B cell (primary cell): ENCODE results near the gene MRPL36. TPM values are rescaled to one million over a fixed set of nuclear protein-coding genes. Genes with fewer than 3 reads are reported as not detected.

Experiments
- ATAC-seq: fragments of 200-7000 bp; cut with Tn5 transposase; one replicate; pipeline ENCODE4 v1.10.0; 2021; ENCODE audit warnings: low read depth, mild to moderate bottlenecking, moderate number of reproducible peaks, moderate library complexity
- CTCF ChIA-PET: fragments of 350-600 bp; sonication (Branson Sonifier 250); formaldehyde crosslinking; loops from one replicate; lab custom pipeline; 2021; ENCODE audit warnings: antibody characterized with exemption, inconsistent platforms; lab: Charles Lee
- POLR2A ChIA-PET: fragments of 350-600 bp; sonication (Branson Sonifier 250); formaldehyde crosslinking; loops from one replicate; lab custom pipeline; 2021; ENCODE audit warnings: antibody characterized with exemption; lab: Charles Lee
- DNase-seq: peaks from one replicate; pipeline ENCODE4 v3.0.0; 2013
- H2AFZ ChIP-seq: 2 replicates; pipeline ENCODE4 v1.6.1; 2012; ENCODE audit warnings: mild to moderate bottlenecking, low read depth, low read length; ENCODE audit not compliant: insufficient read depth, poor library complexity, severe bottlenecking
- H3K27ac ChIP-seq, 2 donors: 1 replicate in 1 of 2; 2 replicates in 1 of 2; pipeline ENCODE4 v1.5.1; 2012 to 2013; ENCODE audit warnings: low read length in 2 of 2, mild to moderate bottlenecking in 2 of 2, moderate library complexity in 1 of 2
- H3K27me3 ChIP-seq, 4 experiments: fragments of 200-600 bp in 1 of 4; sonication (generic) in 1 of 4; replicated peaks in 1 of 4; 1 replicate in 2 of 4; 2 replicates in 2 of 4; pipeline versions ENCODE4 v1.6.1 to v1.7.0; 2013 to 2016; ENCODE audit warnings: low read length in 3 of 4, mild to moderate bottlenecking in 2 of 4, mixed read lengths in 1 of 4, moderate library complexity in 1 of 4; ENCODE audit not compliant: insufficient read depth in 4 of 4, control insufficient read depth in 3 of 4; ENCODE audit errors: control extremely low read depth in 1 of 4
- H3K36me3 ChIP-seq, 2 experiments: replicated peaks in 1 of 2; 1 replicate in 1 of 2; 2 replicates in 1 of 2; pipeline versions ENCODE4 v1.6.1 to v1.7.1; 2013; ENCODE audit warnings: low read length in 1 of 2; ENCODE audit not compliant: insufficient read depth in 2 of 2, control insufficient read depth in 1 of 2; ENCODE audit errors: control extremely low read depth in 1 of 2, extremely low read depth in 1 of 2
- H3K4me1 ChIP-seq, 2 donors: fragments of 200-600 bp in 1 of 2; sonication (generic) in 1 of 2; 1 replicate in 1 of 2; 2 replicates in 1 of 2; pipeline versions ENCODE4 v1.5.1 to v1.6.1; 2013 to 2017; ENCODE audit warnings: low read length in 2 of 2; ENCODE audit not compliant: control insufficient read depth in 2 of 2, insufficient read depth in 2 of 2
- H3K4me2 ChIP-seq: replicated peaks from 2 replicates; pipeline ENCODE3; 2012; ENCODE audit warnings: mild to moderate bottlenecking, low read depth, low read length; ENCODE audit not compliant: poor library complexity, severe bottlenecking
- H3K4me3 ChIP-seq, 5 experiments: fragments of 200-600 bp in 1 of 5; sonication (generic) in 1 of 5; 1 replicate in 3 of 5; 2 replicates in 2 of 5; pipeline versions ENCODE4 v1.5.1 to v1.7.0; 2011 to 2016; ENCODE audit warnings: low read length in 4 of 5, mild to moderate bottlenecking in 4 of 5, low read depth in 2 of 5, control low read depth in 1 of 5, moderate library complexity in 1 of 5; ENCODE audit not compliant: insufficient read depth in 1 of 5; ENCODE audit errors: control extremely low read depth in 1 of 5, extremely low read depth in 1 of 5
- H3K79me2 ChIP-seq: fragments of 200-600 bp; sonication (generic); one replicate; pipeline ENCODE4 v1.6.0; 2016; ENCODE audit warnings: low read length; ENCODE audit not compliant: control insufficient read depth, insufficient read depth
- H3K9ac ChIP-seq: fragments of 200-600 bp; sonication (generic); 2 replicates; pipeline ENCODE4 v1.6.1; 2017; ENCODE audit warnings: mild to moderate bottlenecking, low read length, moderate library complexity
- H3K9me3 ChIP-seq, 3 donors: one replicate each; pipeline versions ENCODE4 v1.6.1 to v1.7.1; 2013; ENCODE audit warnings: low read length in 2 of 3; ENCODE audit not compliant: control insufficient read depth in 2 of 3, insufficient read depth in 1 of 3; ENCODE audit errors: control extremely low read depth in 1 of 3
- H4K20me1 ChIP-seq: 2 replicates; pipeline ENCODE4 v1.6.0; 2012; ENCODE audit warnings: mild to moderate bottlenecking, low read length; ENCODE audit not compliant: insufficient read depth, control insufficient read depth, poor library complexity, severe bottlenecking
- H3K27ac Mint-ChIP-seq: one replicate; pipeline ENCODE4 v1.8.0; 2021; ENCODE audit warnings: mixed read lengths
- H3K27me3 Mint-ChIP-seq: one replicate; pipeline ENCODE4 v1.8.0; 2021; ENCODE audit warnings: mixed read lengths
- H3K4me1 Mint-ChIP-seq: one replicate; pipeline ENCODE4 v1.8.0; 2021; ENCODE audit warnings: mixed read lengths
- H3K4me3 Mint-ChIP-seq: one replicate; pipeline ENCODE4 v1.8.0; 2021; ENCODE audit warnings: mixed read lengths
- H3K9me3 Mint-ChIP-seq: one replicate; pipeline ENCODE4 v1.8.0; 2022; ENCODE audit warnings: mixed read lengths; ENCODE audit not compliant: insufficient read depth
- EZH2 ChIP-seq: IDR thresholded peaks from 2 replicates; pipeline ENCODE4 v1.6.1; 2012; ENCODE audit warnings: borderline replicate concordance, low read depth, mild to moderate bottlenecking, moderate library complexity, low read length; ENCODE audit not compliant: insufficient read depth, poor library complexity, severe bottlenecking
- WGBS: methylation state at CpG from one replicate; pipeline ENCODE4 v1.1.5; 2013; ENCODE audit warnings: missing lambda C conversion rate; ENCODE audit not compliant: insufficient coverage; 5-methylcytosine and 5-hydroxymethylcytosine counted together
- intact Hi-C: fragments of 100-400 bp; cut with micrococcal nuclease; formaldehyde crosslinking; loops from one replicate; pipeline ENCODE4 v1.10.0; 2022
- polyA plus RNA-seq: library from polyadenylated mRNA; depleted of rRNA; stranded (reverse); fragments of >200 nt; gene quantifications from 2 replicates; pipeline ENCODE4 v1.2.3, GENCODE V29; 2012
- total RNA-seq, 2 donors: library from RNA; stranded (reverse); fragments of 120-200 nt in 1 of 2; gene quantifications; 1 replicate in 1 of 2; 2 replicates in 1 of 2; pipeline versions ENCODE4 v1.2.3 to v1.2.4, GENCODE V29; 2013 to 2022
- TF ChIP-seq, protein P1 (sequence below): fragments of 200-600 bp; IDR thresholded peaks from one replicate; pipeline ENCODE4 v1.8.0; 2022; ENCODE audit warnings: antibody characterized with exemption, mild to moderate bottlenecking

Gene MRPL36
- total and polyA plus RNA-seq, 2 donors (not counting 1 experiment from before 2014, with no cell fraction given) = 12.5 to 25.0 TPM

DNA sequence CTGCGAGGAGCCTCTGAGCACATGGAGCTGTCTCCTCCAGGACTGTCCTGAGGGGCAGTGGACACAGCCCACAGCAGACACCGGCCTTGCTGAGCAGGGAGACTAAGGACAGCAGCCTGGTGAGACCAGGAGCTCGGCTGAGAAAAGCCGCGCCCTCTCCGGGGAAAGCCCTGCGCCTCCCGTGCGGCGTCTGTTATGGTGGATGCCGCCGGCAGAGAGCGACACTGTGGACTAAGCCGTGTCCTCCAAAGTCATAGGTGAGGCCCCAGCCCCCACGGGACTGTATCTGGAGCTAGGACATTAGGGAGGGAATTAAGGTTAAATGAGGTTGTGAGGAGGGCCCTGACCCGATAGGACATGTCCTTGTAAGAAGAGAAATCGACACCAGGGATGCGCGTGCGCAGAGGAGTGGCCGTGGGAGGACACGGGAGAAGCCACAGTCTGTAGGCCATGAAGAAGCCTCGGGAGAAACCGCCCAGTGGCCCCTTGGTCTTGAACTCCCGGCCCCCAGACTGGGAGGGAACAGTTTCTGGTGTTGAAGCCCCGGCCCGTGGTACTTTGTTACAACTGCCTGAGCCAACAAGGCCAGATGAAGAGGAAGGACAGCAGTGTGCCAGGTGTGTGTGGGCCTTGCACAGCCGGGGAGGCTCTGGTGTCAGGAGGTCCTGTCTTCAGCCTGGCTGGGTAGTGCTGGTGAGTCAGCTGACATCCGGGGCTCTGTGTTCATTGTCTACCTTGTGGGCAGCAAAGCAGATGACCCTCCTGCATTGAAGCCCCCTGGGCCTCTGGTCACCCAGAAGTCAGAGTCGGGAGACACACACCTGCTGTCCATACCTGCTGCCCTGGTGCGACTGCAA, 22.1 kb downstream of the MRPL36 start:
- ATAC-seq (no peak), DNase-seq (no peak)
- Histone ChIP-seq H4K20me1 (no peaks in the 10 kb centered on the region), H3K9ac (no peak overlapping the region), H3K36me3 (no peaks in the 10 kb centered on the region), H3K79me2 (no peaks in the 10 kb centered on the region), H3K4me1 (peaks cover 4 to 7% of the 10 kb centered on the region in 2 donors), H3K27me3 (peaks cover 0 to 2% (median 0%) of the 10 kb centered on the region in 4 experiments), H3K4me3 (no peak overlapping the region), H3K4me2 (no peak overlapping the region), H2AFZ (no peak overlapping the region), H3K9me3 (peaks cover 0 to 3% (median 0%) of the 10 kb centered on the region in 3 donors), H3K27ac (no peak overlapping the region)
- ChIA-PET CTCF (no interaction called here), POLR2A (no interaction called here)
- no peaks in the 10 kb centered on the region for H3K9me3 Mint-ChIP-seq
- H3K27ac Mint-ChIP-seq = no peak overlapping the region
- H3K4me1 Mint-ChIP-seq = peaks cover 5% of the 10 kb centered on the region
- 88% methylated on average over 31 of the region's 31 CpGs for WGBS
- TF ChIP-seq, protein P1, sequence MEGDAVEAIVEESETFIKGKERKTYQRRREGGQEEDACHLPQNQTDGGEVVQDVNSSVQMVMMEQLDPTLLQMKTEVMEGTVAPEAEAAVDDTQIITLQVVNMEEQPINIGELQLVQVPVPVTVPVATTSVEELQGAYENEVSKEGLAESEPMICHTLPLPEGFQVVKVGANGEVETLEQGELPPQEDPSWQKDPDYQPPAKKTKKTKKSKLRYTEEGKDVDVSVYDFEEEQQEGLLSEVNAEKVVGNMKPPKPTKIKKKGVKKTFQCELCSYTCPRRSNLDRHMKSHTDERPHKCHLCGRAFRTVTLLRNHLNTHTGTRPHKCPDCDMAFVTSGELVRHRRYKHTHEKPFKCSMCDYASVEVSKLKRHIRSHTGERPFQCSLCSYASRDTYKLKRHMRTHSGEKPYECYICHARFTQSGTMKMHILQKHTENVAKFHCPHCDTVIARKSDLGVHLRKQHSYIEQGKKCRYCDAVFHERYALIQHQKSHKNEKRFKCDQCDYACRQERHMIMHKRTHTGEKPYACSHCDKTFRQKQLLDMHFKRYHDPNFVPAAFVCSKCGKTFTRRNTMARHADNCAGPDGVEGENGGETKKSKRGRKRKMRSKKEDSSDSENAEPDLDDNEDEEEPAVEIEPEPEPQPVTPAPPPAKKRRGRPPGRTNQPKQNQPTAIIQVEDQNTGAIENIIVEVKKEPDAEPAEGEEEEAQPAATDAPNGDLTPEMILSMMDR = no peak
- no peak for TF ChIP-seq EZH2
- intact Hi-C loops = no loop called here
- peaks cover 17% of the 10 kb centered on the region for H3K27me3 Mint-ChIP-seq
- H3K4me3 Mint-ChIP-seq = no peak overlapping the region

- no peaks in the 10 kb centered on the region for H3K79me2 ChIP-seq
- Mint-ChIP-seq H3K27me3 (peaks cover 14% of the 10 kb centered on the region), H3K4me1 (no peaks in the 10 kb centered on the region), H3K27ac (no peak overlapping the region), H3K4me3 (no peak overlapping the region), H3K9me3 (no peaks in the 10 kb centered on the region)
- ATAC-seq (no peak), DNase-seq (no peak)
- no peak overlapping the region for H3K27ac ChIP-seq
- no peaks in the 10 kb centered on the region for H3K36me3 ChIP-seq
- no peaks in the 10 kb centered on the region for H4K20me1 ChIP-seq
- peaks cover 0 to 1% (median 0%) of the 10 kb centered on the region in 3 donors for H3K9me3 ChIP-seq
- CTCF ChIA-PET = no interaction called here
- POLR2A ChIA-PET = no interaction called here
- peaks cover 0 to 1% of the 10 kb centered on the region in 2 donors for H3K4me1 ChIP-seq
- no peak overlapping the region for H3K4me3 ChIP-seq
- H2AFZ ChIP-seq = no peak overlapping the region
- no peak overlapping the region for H3K4me2 ChIP-seq
- H3K9ac ChIP-seq = no peak overlapping the region
- peaks cover 0 to 2% (median 0%) of the 10 kb centered on the region in 4 experiments for H3K27me3 ChIP-seq
- intact Hi-C loops = no loop called here
- WGBS = 91% methylated on average over 6 of the region's 6 CpGs
- TF ChIP-seq, protein P1 = no peak
- no peak for TF ChIP-seq EZH2
Measured at GRCh38 chr5:1776831-1777230, 22.8 kb downstream of the MRPL36 start.
